ENCODE results near the gene CROCC. TPM values are rescaled to one million over a fixed set of nuclear protein-coding genes. Genes with fewer than 3 reads are reported as not detected.
"Not testable (repeated sequence)": the region's sequence is repeated elsewhere in the genome, so short reads cannot be mapped to it uniquely, and the experiment has no call there.

CROCC gene
- total RNA-seq, 2 donors from 2014 or later = 6.9 to 21.6 TPM

DNA sequence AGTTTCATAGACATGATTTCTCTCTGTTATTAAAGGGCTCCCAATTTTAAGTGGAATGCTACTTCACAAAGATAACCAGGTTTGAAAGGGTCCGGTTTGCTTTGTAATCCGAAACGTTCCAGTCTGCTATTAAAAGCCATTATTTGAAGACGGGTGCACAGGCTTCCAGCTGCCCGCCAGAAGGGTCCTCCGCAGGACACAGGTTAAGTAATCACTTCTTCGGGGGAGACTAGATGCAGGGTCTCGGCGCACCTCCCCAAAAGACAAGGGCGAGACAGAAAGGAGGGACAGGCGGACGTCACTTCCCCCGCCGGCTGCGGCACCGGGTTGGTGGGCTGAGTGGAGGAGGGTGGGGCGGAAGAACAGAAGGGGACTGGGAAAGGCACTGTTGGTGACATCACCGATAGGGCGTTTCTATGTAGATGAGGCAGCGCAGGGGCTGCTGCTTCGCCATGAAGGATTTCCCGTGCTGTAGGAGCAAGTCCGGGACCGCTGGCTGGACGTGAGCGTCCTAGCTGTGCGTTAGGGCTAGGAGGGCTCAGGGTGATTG, 17.1 kb upstream of the CROCC start:
- intact Hi-C loops (cut with DNase I) = no loop called here
- no peaks in the 10 kb centered on the region for H3K4me1 ChIP-seq
- peak overlapping the region; percentile 98 for H3K27ac ChIP-seq
- peak overlapping the region; percentile 51 for H3K4me3 ChIP-seq
- TF ChIP-seq, protein P1, sequence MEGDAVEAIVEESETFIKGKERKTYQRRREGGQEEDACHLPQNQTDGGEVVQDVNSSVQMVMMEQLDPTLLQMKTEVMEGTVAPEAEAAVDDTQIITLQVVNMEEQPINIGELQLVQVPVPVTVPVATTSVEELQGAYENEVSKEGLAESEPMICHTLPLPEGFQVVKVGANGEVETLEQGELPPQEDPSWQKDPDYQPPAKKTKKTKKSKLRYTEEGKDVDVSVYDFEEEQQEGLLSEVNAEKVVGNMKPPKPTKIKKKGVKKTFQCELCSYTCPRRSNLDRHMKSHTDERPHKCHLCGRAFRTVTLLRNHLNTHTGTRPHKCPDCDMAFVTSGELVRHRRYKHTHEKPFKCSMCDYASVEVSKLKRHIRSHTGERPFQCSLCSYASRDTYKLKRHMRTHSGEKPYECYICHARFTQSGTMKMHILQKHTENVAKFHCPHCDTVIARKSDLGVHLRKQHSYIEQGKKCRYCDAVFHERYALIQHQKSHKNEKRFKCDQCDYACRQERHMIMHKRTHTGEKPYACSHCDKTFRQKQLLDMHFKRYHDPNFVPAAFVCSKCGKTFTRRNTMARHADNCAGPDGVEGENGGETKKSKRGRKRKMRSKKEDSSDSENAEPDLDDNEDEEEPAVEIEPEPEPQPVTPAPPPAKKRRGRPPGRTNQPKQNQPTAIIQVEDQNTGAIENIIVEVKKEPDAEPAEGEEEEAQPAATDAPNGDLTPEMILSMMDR (IDR thresholded peaks at IDR 0.05) = no peak
- no peaks in the 10 kb centered on the region for H3K9me3 ChIP-seq
- peak; percentile 97 for DNase-seq
- H3K9ac ChIP-seq (ENCODE audit: low read depth in 2 of 2, low read length in 2 of 2) = peak overlapping the region; percentile 79 to 87
- H3K27me3 ChIP-seq = no peaks in the 10 kb centered on the region
- H3K36me3 ChIP-seq = no peaks in the 10 kb centered on the region

DNA sequence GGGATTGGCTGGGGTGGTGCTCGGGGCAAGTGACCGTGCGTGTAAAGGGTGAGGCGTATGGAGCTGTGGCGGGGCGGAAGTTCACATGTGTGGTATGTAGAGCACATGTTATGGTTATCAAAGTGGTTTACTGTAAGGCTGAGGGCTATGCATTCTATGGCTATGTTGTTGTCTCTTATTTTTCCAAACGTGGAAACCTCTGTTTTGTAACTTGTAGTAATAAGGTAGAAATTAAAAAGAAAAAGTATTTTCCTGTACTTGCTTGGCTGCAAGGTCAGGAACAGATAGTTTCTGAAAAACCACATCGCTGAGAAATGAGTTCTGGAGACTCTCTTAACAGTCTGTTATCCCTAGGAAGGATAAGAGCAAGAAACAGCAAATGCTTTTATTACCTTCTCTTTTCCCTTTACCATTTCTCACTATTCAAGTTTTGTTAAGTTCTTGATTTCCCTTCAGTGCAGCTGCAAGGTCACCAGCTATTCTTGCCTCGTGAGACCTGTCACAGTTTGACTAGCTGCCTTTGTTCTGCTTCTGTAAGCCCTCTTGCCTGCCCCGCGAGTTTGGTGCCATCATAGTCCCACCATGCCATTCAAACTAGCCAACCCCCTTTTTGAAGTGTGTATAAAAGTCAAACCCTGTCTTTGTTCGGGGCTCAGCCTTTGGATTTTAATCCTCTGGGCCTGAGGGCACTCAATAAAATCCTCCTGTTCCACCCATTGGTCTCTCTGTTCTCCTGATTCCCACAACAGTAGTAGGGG, 16.4 kb upstream of the CROCC start:
- peak overlapping the region; percentile 79 to 87 for H3K9ac ChIP-seq (ENCODE audit: low read depth in 2 of 2, low read length in 2 of 2)
- intact Hi-C loops (cut with DNase I) = no loop called here
- no peaks in the 10 kb centered on the region for H3K36me3 ChIP-seq
- TF ChIP-seq, protein P1 (IDR thresholded peaks at IDR 0.05) = no peak
- no peaks in the 10 kb centered on the region for H3K9me3 ChIP-seq
- no peaks in the 10 kb centered on the region for H3K27me3 ChIP-seq
- H3K4me3 ChIP-seq = peak overlapping the region; percentile 51
- no peak for DNase-seq
- no peaks in the 10 kb centered on the region for H3K4me1 ChIP-seq
- peak overlapping the region; percentile 98 for H3K27ac ChIP-seq

DNA sequence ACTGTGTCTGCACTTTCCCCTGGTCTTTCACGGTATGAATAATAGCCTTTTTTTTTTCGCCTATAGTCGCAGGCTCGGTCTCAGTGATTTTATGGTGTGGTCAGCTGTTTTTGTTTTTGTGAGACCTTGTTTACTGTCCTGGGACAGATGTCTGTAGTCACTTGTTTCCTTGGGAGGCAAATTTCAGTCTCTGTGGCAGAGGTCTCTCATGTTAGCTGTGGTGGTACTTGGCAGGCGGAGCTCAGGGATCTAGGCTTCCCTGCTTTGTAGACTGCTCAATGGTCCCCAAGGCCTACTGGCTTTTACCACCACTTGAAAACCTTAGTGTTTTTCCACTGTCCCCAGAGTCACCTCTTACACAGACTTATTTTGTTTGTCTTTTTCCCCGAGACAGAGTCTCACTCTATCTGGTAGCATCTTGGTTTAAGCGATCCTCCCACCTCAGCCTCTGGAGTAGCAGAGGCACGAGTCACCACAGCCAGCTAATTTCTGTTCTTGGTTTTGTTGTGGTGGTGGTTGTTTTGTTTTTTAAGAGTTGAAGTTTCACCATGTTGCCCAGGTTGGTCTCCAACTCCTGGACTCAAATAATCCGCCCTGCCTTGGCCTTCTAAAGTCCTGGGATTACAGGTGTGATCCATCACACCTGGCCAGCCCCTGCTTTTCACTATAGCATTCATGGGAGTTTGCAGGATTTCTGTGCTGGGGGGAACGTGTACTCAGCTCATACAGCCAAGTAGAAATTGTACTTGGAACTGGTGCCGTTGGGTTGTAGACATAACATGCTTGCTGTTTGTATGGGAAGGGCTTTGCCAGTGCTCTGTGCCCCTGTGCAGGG, 15.6 kb upstream of the CROCC start:
- no peak for DNase-seq
- peak overlapping the region in 1 of 2 donors; percentile 26 for H3K9ac ChIP-seq (ENCODE audit: low read depth in 2 of 2, low read length in 2 of 2)
- H3K27ac ChIP-seq = no peak overlapping the region
- no peak overlapping the region for H3K4me3 ChIP-seq
- H3K9me3 ChIP-seq = no peaks in the 10 kb centered on the region
- no peaks in the 10 kb centered on the region for H3K36me3 ChIP-seq
- TF ChIP-seq, protein P1 (IDR thresholded peaks at IDR 0.05) = no peak
- intact Hi-C loops (cut with DNase I) = no loop called here
- H3K4me1 ChIP-seq = no peaks in the 10 kb centered on the region
- H3K27me3 ChIP-seq = no peaks in the 10 kb centered on the region

DNA sequence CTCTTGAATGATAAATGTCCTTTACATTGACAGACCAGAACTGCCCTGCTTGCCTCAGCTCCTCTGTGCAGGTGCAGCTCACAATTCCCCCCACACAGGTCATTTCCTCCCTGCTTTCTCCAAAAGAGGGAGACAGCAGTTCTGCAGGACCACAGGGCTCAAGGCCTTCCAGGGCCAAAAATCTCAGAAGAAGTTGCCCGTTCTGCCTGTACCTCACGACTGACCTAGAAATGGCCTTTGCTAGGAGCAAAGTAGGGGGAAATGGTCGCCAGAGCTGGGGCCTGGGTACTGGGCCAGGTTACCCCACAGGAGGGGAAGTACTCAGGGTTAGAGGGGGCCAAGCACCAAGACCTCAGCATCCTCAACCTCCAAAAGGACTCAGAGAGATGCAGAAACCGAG, 14.9 kb upstream of the CROCC start:
- Histone ChIP-seq H3K9ac (ENCODE audit: low read depth in 2 of 2, low read length in 2 of 2) (no peak overlapping the region), H3K4me1 (no peaks in the 10 kb centered on the region), H3K27me3 (no peaks in the 10 kb centered on the region), H3K9me3 (no peaks in the 10 kb centered on the region), H3K4me3 (no peak overlapping the region), H3K27ac (no peak overlapping the region), H3K36me3 (no peaks in the 10 kb centered on the region)
- no peak for DNase-seq
- intact Hi-C loops (cut with DNase I) = no loop called here
- TF ChIP-seq, protein P1 (IDR thresholded peaks at IDR 0.05) = no peak

DNA sequence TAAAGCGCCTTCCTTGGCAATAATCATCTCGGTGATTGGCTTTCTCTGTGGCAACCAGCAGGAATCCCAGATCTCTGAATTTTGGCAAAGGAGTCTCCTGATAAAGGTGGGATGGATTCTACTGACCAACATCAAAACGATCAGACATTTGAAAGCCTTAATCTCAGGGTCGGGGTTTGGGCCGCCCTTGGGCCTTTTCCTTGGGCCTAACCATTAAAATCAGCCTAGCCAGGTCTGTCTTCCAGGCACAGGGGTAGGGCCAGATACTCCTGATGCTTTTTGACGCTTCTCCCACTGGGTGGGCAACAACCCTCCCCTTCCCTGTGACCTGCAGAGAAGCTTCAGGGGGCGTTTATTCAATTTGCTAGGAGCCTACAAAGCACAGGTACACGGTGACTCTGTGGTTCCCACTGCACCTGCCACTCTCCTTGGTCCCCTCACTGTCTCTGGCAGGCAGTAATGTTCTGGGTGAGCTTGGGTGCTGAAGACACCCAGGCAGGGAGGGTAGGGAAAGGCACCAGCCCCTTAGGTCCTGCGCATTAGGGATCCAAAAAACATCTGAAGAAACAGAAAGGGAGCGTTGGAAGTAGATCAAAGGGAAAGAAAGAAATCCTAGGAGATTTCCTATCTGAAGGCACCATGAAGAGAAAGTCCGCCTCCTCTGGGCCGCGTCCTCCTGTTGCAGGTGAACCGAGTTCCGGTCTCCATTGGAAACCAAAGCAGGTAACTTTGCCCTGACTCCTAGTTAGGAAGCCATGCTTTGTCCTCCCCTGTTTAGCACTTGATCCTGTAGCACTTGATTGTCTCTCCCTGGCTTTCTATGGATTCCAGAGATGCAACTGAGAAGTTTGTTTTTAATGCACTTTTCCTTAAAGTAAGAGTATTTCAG, 13.6 kb upstream of the CROCC start:
- Histone ChIP-seq H3K27ac (no peak overlapping the region), H3K36me3 (no peaks in the 10 kb centered on the region), H3K9ac (ENCODE audit: low read depth in 2 of 2, low read length in 2 of 2) (no peak overlapping the region), H3K27me3 (no peaks in the 10 kb centered on the region), H3K9me3 (no peaks in the 10 kb centered on the region), H3K4me1 (peaks cover under 1% of the 10 kb centered on the region), H3K4me3 (no peak overlapping the region)
- TF ChIP-seq, protein P1 (IDR thresholded peaks at IDR 0.05) = no peak
- intact Hi-C loops (cut with DNase I) = no loop called here
- no peak for DNase-seq

DNA sequence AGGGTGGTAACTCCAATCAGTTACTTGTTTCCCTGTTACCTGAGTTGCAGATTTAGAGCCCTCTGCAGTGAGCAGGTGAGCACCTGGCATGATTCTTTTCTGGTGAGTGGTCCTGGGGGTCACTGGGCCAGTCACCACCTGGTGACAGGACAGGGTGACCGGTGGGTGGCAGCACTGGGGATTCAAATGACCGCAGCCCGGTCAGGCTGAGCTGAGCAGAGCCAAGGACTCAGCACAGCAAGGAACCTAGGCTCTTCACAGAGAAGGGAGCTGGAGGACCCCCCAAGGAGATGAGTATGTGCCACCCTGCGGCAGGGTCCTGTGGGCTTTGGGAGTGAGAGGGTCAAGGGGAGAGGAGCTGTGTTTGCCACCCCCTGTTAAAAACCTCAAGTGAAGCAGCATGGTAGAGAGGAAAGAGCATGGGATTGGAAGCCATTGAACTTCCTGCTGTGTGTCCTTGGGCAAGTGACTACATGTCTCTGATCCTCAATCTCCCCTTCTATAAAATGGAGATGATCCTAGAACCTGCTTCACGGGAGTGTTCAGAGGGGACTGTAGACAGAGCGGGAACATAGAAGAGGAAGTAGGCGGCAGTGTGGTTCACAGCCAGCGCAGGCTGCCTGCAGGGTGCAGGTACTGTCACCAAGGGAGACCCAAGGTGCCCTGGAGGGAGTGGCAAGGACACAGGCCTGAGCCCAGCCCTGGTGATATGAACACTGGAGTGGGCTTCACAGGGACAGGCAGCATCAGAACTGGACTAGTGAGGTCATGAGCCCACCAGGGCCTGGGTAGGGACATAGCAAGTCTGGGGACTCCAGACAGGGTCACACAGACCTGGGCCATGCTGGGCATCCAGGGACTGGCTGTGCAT, 9.6 kb upstream of the CROCC start:
- H3K9ac ChIP-seq (ENCODE audit: low read depth in 2 of 2, low read length in 2 of 2); H3K9me3 ChIP-seq; H3K4me3 ChIP-seq; intact Hi-C loops (cut with DNase I); H3K4me1 ChIP-seq; DNase-seq; H3K27ac ChIP-seq; H3K36me3 ChIP-seq; H3K27me3 ChIP-seq: not testable (repeated sequence)

DNA sequence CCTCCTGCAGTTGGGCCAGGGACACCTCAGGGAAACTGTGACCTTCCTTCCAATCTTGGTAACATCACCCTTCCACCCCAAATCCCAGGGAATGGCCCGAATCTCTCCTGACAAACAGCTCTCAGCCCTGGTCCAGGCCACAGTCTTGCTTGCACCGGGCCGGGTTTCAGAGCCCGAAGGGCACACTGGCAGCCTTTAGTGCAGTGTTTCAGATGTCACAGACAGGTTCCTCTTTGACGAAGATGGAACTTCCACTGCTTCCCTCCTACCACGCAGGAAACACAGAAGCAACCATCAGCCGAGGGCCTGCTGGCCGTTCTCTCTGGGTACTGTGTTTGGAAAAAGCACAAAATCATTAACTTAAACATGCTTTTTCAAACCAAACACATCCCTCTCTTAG, 9.0 kb upstream of the CROCC start:
- DNase-seq; H3K9ac ChIP-seq (ENCODE audit: low read depth in 2 of 2, low read length in 2 of 2); H3K9me3 ChIP-seq; H3K27me3 ChIP-seq; intact Hi-C loops (cut with DNase I); H3K36me3 ChIP-seq; H3K27ac ChIP-seq; H3K4me1 ChIP-seq; H3K4me3 ChIP-seq: not testable (repeated sequence)
